HG03097 (cell line): Measurements from ENCODE around the gene ARMH3.
"Not testable (repeated sequence)": the region's sequence is repeated elsewhere in the genome, so short reads cannot be mapped to it uniquely, and the experiment has no call there.

Experiments
- ATAC-seq: cut with Tn5 transposase; IDR thresholded peaks from one replicate; pipeline ENCODE4 v1.9.1; 2021; ENCODE audit not compliant: unreplicated experiment, low FRiP score

ARMH3 gene

GRCh38 chr10:102046095-102046494, 9.9 kb downstream of the ARMH3 start:
- ATAC-seq: no peak

GRCh38 chr10:102045292-102045691, 10.7 kb downstream of the ARMH3 start:
- ATAC-seq: no peak

GRCh38 chr10:102040305-102041050, 15.5 kb downstream of the ARMH3 start:
- ATAC-seq: no peak

GRCh38 chr10:102038410-102038809, 17.6 kb downstream of the ARMH3 start:
- no peak for ATAC-seq

GRCh38 chr10:102035807-102036206, 20.2 kb downstream of the ARMH3 start:
- not testable (repeated sequence) for ATAC-seq

- ATAC-seq: no peak
Measured at GRCh38 chr10:102033787-102034186, 22.2 kb downstream of the ARMH3 start.

GRCh38 chr10:102027261-102027660, 28.7 kb downstream of the ARMH3 start:
- no peak for ATAC-seq

- ATAC-seq: no peak
Measured at GRCh38 chr10:102024799-102025198, 31.2 kb downstream of the ARMH3 start.

GRCh38 chr10:102020938-102021337, 35.0 kb downstream of the ARMH3 start:
- no peak for ATAC-seq

- no peak for ATAC-seq
Measured at GRCh38 chr10:102017295-102017694, 38.7 kb downstream of the ARMH3 start.

- no peak for ATAC-seq
Measured at GRCh38 chr10:102016416-102016815, 39.6 kb downstream of the ARMH3 start.

GRCh38 chr10:102010961-102011360, 45.0 kb downstream of the ARMH3 start:
- no peak for ATAC-seq

GRCh38 chr10:102009801-102010425, 46.1 kb downstream of the ARMH3 start:
- ATAC-seq: no peak

GRCh38 chr10:102007796-102008195, 48.2 kb downstream of the ARMH3 start:
- no peak for ATAC-seq

GRCh38 chr10:102007031-102007430, 48.9 kb downstream of the ARMH3 start:
- not testable (repeated sequence) for ATAC-seq

GRCh38 chr10:102004376-102004775, 51.6 kb downstream of the ARMH3 start:
- ATAC-seq: no peak

GRCh38 chr10:102003541-102003940, 52.4 kb downstream of the ARMH3 start:
- no peak for ATAC-seq

- ATAC-seq: peak; percentile 63
Measured at GRCh38 chr10:102001435-102002068, 54.4 kb downstream of the ARMH3 start.

- no peak for ATAC-seq
Measured at GRCh38 chr10:101997803-101998202, 58.2 kb downstream of the ARMH3 start.

GRCh38 chr10:101995451-101996063, 60.4 kb downstream of the ARMH3 start:
- no peak for ATAC-seq

- ATAC-seq: no peak
Measured at GRCh38 chr10:101993651-101994200, 62.2 kb downstream of the ARMH3 start.
